HG02763 (cell line): ENCODE measurements around the gene TGFBI.
"Not testable (repeated sequence)": the region's sequence is repeated elsewhere in the genome, so short reads cannot be mapped to it uniquely, and the experiment has no call there.

Source experiments
- ATAC-seq: cut with Tn5 transposase; IDR thresholded peaks from one replicate; pipeline ENCODE4 v1.9.1; 2021; ENCODE audit warnings: mild to moderate bottlenecking, moderate library complexity; ENCODE audit not compliant: unreplicated experiment

The TGFBI gene

GRCh38 chr5:136043551-136043950 lies 14.8 kb downstream of the TGFBI start:
- ATAC-seq, result no peak

GRCh38 chr5:136043968-136044610 lies 15.3 kb downstream of the TGFBI start:
- no peak for ATAC-seq

GRCh38 chr5:136045026-136045425 lies 16.2 kb downstream of the TGFBI start:
- not testable (repeated sequence) for ATAC-seq

GRCh38 chr5:136046246-136046645 lies 17.5 kb downstream of the TGFBI start:
- ATAC-seq, result no peak

GRCh38 chr5:136047858-136048257 lies 19.1 kb downstream of the TGFBI start:
- ATAC-seq, result no peak

GRCh38 chr5:136048966-136049365 lies 20.2 kb downstream of the TGFBI start:
- ATAC-seq, result no peak

- no peak for ATAC-seq
Measured at GRCh38 chr5:136051486-136052220, 22.9 kb downstream of the TGFBI start.

- no peak for ATAC-seq
Measured at GRCh38 chr5:136052692-136053335, 24.0 kb downstream of the TGFBI start.

- no peak for ATAC-seq
Measured at GRCh38 chr5:136053336-136054141, 24.8 kb downstream of the TGFBI start.

GRCh38 chr5:136054142-136055019 lies 25.6 kb downstream of the TGFBI start:
- no peak for ATAC-seq

GRCh38 chr5:136055612-136056309 lies 27.0 kb downstream of the TGFBI start:
- no peak for ATAC-seq

- no peak for ATAC-seq
Measured at GRCh38 chr5:136056336-136056735, 27.5 kb downstream of the TGFBI start.

- no peak for ATAC-seq
Measured at GRCh38 chr5:136056771-136057335, 28.1 kb downstream of the TGFBI start.

GRCh38 chr5:136057401-136058038 lies 28.7 kb downstream of the TGFBI start:
- no peak for ATAC-seq

GRCh38 chr5:136058039-136058971 lies 29.5 kb downstream of the TGFBI start:
- ATAC-seq, result no peak

GRCh38 chr5:136058972-136059354 lies 30.2 kb downstream of the TGFBI start:
- ATAC-seq, result no peak

- no peak for ATAC-seq
Measured at GRCh38 chr5:136060963-136061362, 32.2 kb downstream of the TGFBI start.
